ENCODE results near the gene MGAT5B.

GRCh38 chr17:76987486-76988093, 119.4 kb downstream of the MGAT5B start:
- TF ChIP-seq CTCF (IDR thresholded peaks at IDR 0.05) = no peak
- TF ChIP-seq POLR2A (IDR thresholded peaks at IDR 0.05) = no peak
- no peak for TF ChIP-seq EP300 (IDR thresholded peaks at IDR 0.05)

Measured in tibial nerve (tissue), 4 donors.